Forelimb muscle (tissue), 1 donor: ENCODE measurements around the gene ASCL1. TPM values are rescaled to one million over a fixed set of nuclear protein-coding genes. Genes with fewer than 3 reads are reported as not detected.

Experiments used
- DNase-seq: peaks from one replicate; pipeline ENCODE4 v3.0.0-alpha.2; 2013; ENCODE audit warnings: low read depth
- polyA plus RNA-seq: library from polyadenylated mRNA; unstranded; fragments of 120-200 nt; gene quantifications from one replicate; pipeline ENCODE4 v1.2.1, GENCODE V29; 2013; ENCODE audit not compliant: insufficient read length

The ASCL1 gene
- polyA plus RNA-seq, 1 donor: not detected

DNA sequence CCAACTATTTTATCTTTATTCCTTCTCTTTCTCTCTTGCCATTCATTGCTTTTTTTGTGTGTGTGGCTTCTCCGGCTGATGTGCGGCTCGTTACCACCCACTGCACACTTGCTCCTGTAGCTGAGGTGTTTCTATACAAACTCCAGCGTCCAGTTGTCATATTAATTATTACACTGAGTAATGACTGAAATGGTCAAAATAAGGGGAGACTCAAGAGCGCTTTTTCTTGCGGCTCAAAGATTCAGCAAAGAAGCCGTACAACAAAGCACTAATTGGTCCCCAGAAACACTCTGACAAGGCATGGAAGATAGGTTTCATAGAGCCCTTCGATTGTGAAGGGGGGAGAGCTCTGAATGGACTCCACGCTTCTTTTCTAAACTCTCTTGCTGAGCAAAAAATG lies 5.6 kb upstream of the ASCL1 start:
- DNase-seq: no peak

DNA sequence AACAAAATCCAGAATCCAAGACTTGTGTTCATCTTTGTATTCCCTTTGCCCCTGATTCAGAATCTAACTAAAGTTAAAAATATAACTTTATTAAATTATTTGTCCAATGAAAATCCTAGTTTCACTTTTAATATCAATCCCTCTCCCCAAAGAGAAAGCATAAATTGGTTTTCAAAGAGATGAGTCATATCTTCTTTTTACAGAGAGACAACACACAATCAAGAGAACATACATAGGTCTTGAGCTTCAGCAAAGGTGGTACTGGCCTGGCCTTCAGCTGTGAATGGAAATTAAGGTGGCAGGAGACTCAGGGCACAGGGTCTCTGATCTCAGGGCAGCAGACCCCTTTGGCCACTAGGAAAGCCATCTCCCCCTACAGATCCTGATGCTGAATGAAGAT lies 4.3 kb upstream of the ASCL1 start:
- DNase-seq: no peak

DNA sequence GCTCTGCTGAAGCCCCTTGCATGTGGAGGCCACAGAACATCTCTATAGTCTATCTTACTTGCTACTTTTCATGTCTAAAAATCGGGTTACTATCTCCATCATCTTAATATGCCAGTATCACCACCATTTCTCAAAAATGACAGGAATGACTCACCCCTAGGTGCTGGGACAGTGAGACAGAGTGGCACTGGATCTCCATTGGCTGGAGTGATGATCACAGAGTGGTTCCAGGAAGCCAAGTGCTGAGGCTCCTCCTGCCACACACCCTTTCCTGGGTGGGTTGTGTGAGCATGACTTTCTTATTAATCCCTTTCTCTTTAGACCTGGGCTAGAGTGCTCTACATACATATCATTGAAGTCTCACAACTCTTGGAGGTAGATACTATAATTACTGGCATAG lies 3.3 kb upstream of the ASCL1 start:
- DNase-seq: no peak

- no peak for DNase-seq
These were observed 1.3 kb upstream of the ASCL1 start for GRCh38 chr12:102955926-102956737.

- no peak for DNase-seq
These were observed 641 bp upstream of the ASCL1 start for GRCh38 chr12:102956738-102957327.

DNA sequence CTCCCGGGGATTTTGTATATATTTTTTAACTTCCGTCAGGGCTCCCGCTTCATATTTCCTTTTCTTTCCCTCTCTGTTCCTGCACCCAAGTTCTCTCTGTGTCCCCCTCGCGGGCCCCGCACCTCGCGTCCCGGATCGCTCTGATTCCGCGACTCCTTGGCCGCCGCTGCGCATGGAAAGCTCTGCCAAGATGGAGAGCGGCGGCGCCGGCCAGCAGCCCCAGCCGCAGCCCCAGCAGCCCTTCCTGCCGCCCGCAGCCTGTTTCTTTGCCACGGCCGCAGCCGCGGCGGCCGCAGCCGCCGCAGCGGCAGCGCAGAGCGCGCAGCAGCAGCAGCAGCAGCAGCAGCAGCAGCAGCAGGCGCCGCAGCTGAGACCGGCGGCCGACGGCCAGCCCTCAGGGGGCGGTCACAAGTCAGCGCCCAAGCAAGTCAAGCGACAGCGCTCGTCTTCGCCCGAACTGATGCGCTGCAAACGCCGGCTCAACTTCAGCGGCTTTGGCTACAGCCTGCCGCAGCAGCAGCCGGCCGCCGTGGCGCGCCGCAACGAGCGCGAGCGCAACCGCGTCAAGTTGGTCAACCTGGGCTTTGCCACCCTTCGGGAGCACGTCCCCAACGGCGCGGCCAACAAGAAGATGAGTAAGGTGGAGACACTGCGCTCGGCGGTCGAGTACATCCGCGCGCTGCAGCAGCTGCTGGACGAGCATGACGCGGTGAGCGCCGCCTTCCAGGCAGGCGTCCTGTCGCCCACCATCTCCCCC lies 777 bp downstream of the ASCL1 start:
- no peak for DNase-seq

GRCh38 chr12:102958830-102959176 lies 1.3 kb downstream of the ASCL1 start:
- no peak for DNase-seq

GRCh38 chr12:102959391-102959790 lies 1.9 kb downstream of the ASCL1 start:
- DNase-seq: no peak

DNA sequence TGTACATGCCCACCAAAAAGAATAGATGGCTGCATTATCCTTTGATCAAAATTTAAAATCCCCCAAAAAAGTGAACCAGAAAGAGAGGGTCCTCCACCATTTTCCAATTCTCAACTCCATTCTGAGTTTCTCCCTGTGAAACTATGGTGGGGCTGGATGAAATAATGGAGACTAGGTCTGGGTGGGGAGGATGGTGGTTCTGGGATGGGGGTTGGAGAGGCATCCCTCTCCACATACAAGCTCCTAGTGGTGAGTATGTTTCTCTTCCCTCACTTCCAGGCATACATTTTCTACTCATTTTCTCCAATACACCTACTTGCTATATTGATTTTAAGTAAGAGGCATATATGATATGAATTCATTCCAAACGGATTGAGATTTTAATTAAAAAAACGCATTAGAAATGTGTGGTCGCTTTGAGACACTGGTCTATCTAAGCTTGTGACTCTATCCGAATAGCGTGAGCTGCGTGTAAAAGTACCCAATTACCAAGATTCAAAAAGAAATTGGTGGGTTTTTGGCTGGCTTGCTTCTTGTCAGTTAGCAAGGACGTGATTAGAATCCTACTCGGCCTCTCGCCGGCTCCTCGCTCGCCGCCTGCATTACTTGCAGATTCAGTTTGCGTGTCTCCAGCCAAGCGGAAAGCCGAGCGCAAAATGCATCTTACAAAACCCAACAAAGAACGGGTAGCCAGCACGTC lies 3.4 kb downstream of the ASCL1 start:
- DNase-seq: no peak

DNA sequence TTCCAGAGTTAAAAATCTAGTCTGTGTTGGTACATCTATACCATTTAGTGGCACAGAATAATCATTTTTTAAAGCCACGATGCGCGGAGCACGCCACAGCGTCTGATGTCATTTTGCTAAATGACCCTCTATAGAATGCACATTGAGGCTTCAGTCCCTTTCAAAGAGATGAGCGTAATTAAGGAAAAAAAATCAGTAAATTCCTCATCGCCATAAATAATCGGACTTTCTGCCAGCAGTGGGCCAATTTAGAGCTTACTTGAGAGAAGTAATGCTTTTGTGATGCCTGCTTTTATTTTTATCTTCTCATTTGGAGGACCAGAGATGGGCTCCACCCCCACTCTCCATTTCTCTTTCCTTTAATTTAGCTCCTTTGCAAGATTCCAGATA lies 4.0 kb downstream of the ASCL1 start:
- DNase-seq: no peak

DNA sequence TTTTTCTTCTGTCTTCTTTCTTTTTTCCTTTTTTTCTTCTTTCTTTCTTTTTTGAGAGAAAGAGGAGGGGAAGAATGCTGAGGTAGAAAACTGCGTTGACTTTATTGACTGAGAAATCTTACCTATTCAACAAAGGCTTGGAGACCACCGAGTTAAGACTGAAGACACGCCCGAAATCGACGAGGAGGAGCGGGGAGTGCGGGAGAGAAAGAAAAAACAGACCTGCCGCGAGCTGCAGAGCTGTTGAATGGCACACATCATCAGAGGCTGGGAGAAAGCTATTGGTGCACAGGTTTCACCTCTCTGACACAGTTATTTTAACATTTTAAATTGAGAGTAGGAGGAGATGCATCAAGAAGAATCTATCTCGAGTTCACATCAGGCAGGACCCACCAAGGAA lies 5.1 kb downstream of the ASCL1 start:
- no peak for DNase-seq

DNA sequence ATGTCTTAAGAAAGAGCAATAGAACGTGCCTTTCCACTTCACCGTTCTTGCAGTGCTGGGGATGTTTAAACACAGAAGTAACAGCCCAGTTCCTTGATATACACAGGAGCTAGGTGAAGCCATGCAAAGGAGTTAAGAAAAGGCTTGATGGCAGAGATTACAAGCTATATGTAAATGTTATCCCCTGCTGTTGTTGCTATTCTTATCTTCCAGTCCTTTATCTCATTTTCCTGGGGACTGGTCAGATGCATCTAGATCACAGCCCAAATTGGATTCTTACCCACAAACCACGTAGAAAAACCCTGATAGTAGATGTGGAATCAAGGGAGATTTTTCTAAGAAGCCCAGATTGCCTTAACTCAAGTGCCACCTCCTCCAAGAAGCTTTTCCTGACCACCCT lies 5.5 kb downstream of the ASCL1 start:
- DNase-seq: no peak

DNA sequence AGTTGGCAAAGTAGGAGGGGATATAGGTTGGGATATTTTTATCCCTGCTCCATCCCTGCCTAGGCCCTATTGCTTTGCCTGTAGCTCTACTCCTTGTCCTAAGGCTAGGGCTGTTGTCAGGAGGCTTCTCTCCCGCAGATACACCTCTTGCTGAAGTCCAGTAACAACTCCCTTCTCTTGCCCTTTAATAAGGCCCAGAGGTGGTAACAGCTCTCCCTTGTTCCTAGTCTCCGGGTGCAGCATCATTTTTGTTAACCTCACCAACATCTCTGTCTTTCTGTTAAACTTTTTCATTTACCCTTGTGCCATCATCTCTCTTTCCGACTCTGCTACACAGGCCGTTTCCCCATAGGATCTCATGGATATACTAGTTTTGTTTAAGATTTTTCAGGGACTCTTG lies 6.3 kb downstream of the ASCL1 start:
- no peak for DNase-seq

DNA sequence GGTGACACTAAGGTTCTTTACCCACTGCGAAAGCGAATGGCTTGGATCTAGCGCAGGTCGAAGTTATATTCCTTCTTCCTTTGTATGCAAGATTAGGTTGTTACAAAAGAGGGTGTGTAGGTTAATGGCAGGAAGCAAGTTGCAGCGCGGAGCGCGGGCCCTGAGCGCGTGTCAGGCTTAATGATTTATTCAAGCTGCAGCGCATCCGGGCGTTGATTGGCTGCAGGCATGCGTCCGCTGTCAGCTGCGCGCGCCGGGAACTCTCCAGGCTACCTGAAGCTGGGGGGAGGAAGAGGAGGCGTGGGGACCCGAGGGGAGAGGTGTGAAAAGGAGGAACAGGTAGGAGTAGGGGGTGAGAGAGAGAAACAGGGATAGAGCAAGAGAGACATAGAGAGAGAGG lies 7.4 kb downstream of the ASCL1 start:
- DNase-seq: no peak

DNA sequence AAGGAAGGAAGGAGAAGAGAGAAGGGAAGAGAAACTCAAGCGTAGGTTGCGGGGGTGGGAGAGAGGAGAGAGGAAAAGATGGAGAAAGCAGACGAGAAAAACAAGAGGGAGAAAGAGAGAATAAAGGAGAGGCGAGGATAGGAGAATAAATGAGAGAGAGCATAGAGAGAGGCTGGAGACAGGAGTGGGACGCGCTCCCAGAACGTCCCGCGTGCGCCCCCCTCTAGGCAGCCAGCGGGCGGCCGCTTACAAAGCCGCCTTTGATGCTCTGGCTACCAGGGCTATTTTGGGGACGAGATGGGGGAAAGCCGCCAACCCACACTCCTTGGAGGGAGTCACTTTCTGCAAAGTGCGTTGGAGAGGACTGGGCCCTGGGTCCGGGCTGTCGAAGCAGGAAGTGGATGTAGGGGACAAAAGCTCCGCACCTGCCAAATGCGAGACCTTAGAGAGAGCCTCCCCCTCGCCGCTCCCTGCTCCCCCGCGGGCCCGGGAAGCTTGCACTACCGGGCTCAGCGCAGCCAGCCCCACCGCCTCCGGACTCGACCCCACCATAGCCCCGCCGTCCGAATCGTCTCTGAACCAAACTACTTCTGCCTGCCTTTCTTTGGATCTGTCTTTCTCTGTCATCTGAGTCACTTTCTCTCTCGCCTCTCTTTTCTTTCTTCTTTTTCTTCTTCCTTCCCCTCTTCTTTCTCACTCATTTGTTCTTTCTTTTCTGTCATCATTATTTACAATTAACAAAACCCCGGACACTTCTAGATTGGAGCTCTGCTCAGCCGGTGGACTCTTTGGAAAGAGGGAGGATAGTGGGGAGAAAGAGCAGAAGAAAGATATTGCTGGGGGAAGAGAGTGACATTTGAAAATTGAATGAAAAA lies 8.0 kb downstream of the ASCL1 start:
- DNase-seq: no peak

GRCh38 chr12:102966200-102966863 lies 8.9 kb downstream of the ASCL1 start:
- no peak for DNase-seq

GRCh38 chr12:102970780-102971179 lies 13.3 kb downstream of the ASCL1 start:
- no peak for DNase-seq

- no peak for DNase-seq
These were observed 13.8 kb downstream of the ASCL1 start for GRCh38 chr12:102971227-102971626.

- DNase-seq: no peak
These were observed 16.1 kb downstream of the ASCL1 start for GRCh38 chr12:102973583-102973982.

DNA sequence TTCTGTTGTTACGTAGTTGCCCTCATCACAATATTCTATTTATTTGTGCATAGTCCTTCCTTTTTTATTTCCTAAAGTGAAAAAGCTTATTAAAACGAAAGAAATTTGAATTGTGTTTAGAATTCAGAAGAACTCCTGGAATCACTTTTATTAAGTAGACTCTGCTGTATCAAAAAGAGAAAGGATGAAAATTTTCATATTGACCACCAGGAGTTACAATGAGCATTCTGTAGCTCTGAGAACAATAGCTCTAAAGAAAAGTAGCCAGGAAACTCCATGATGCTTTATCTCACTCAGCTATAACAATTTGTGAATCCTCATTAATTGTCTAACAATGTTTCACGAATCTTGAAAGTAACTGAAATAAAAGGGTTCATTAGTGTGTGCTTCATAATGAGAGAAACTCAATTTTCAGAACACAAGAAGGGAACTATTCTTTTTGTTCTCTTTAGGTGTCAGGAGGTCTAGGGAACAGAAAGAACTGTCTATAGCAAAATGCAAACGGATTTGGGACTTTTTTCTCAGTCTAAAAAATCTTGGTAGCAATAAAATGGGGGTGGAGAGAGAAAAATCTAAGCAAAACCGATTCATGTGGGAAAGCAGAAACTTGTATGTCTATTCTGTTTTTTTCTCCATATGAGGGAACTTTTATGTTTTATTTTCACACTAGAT lies 19.3 kb downstream of the ASCL1 start:
- no peak for DNase-seq
